K562 (cell line): Measurements from ENCODE around the gene PRELID3B. TPM values are rescaled to one million over a fixed set of nuclear protein-coding genes. Genes with fewer than 3 reads are reported as not detected.

Source experiments
- ARHGAP35 ChIP-seq: fragments of 450-650 bp; IDR thresholded peaks from 2 replicates; pipeline ENCODE4 v1.6.1; 2018; ENCODE audit not compliant: partially characterized antibody
- ATF1 ChIP-seq, 2 experiments: fragments of 450-650 bp in 1 of 2; IDR thresholded peaks; 2 replicates each; pipeline ENCODE4 v1.6.1; 2016; ENCODE audit warnings: missing compliant biosample characterization in 1 of 2, missing genetic modification characterization in 1 of 2
- CBFA2T2 ChIP-seq: fragments of 450-650 bp; conservative IDR thresholded peaks from 2 replicates; pipeline ENCODE4 v1.6.1; 2017; ENCODE audit warnings: mild to moderate bottlenecking
- DACH1 ChIP-seq: fragments of 450-650 bp; IDR thresholded peaks from 2 replicates; pipeline ENCODE4 v1.6.1; 2018; ENCODE audit not compliant: partially characterized antibody
- EP300 ChIP-seq: IDR thresholded peaks from 2 replicates; pipeline ENCODE4 v1.6.1; 2012; ENCODE audit warnings: low read length, improper control_type of control experiment
- GABPB2 ChIP-seq: fragments of 250-450 bp; sonication (Bioruptor Pico); conservative IDR thresholded peaks from 2 replicates; pipeline ENCODE4 v1.5.1; 2021; ENCODE audit warnings: mild to moderate bottlenecking
- KLF13 ChIP-seq: fragments of 450-650 bp; IDR thresholded peaks from 2 replicates; pipeline ENCODE4 v1.6.1; 2016; ENCODE audit warnings: missing genetic modification characterization, low read depth, mild to moderate bottlenecking, missing compliant biosample characterization, moderate library complexity, borderline replicate concordance
- PHF21A ChIP-seq: fragments of 450-650 bp; IDR thresholded peaks from 2 replicates; pipeline ENCODE4 v1.6.1; 2017; ENCODE audit warnings: low read depth, borderline replicate concordance
- PML ChIP-seq: IDR thresholded peaks from 2 replicates; pipeline ENCODE4 v1.6.1; 2012; ENCODE audit warnings: low read length, inconsistent platforms
- PTTG1 ChIP-seq: fragments of 450-650 bp; IDR thresholded peaks from 2 replicates; pipeline ENCODE4 v1.6.1; 2016; ENCODE audit warnings: low read depth, mild to moderate bottlenecking, missing genetic modification characterization, missing compliant biosample characterization
- RAD51 ChIP-seq: fragments of 450-650 bp; IDR thresholded peaks from 2 replicates; pipeline ENCODE4 v1.7.1; 2016; ENCODE audit warnings: low read depth, mild to moderate bottlenecking, borderline replicate concordance
- RBM15 ChIP-seq: fragments of 200-400 bp; formaldehyde crosslinking; IDR thresholded peaks from 2 replicates; pipeline ENCODE4 v1.6.1; 2018; ENCODE audit warnings: mild to moderate bottlenecking, low read length, moderate library complexity; ENCODE audit not compliant: insufficient read depth
- STAT5B ChIP-seq: fragments of 250-450 bp; sonication (Bioruptor Pico); IDR thresholded peaks from 2 replicates; pipeline ENCODE4 v1.8.0; 2021; ENCODE audit warnings: mild to moderate bottlenecking, inconsistent platforms
- ZFPM2 ChIP-seq: fragments of 250-450 bp; sonication (Bioruptor Pico); IDR thresholded peaks from 2 replicates; pipeline ENCODE4 v1.5.1; 2022; ENCODE audit warnings: mild to moderate bottlenecking
- ZNF436 ChIP-seq: fragments of 250-450, 450-650 bp; sonication (Bioruptor Pico); formaldehyde crosslinking; IDR thresholded peaks from 2 replicates; pipeline ENCODE4 v1.7.0; 2020; ENCODE audit warnings: mild to moderate bottlenecking
- ZNF444 ChIP-seq: fragments of 250-450 bp; sonication (Bioruptor Pico); IDR thresholded peaks from 2 replicates; pipeline ENCODE4 v1.4.0; 2020; ENCODE audit warnings: mild to moderate bottlenecking, moderate library complexity
- ZNF778 ChIP-seq: fragments of 450-650 bp; formaldehyde crosslinking; IDR thresholded peaks from 2 replicates; pipeline ENCODE4 v1.4.0; 2020; ENCODE audit warnings: mild to moderate bottlenecking, moderate library complexity
- polyA plus RNA-seq, 8 experiments: library from polyadenylated mRNA; depleted of rRNA in 4 of 8; stranded (reverse) in 5 of 8; unstranded in 3 of 8; fragments of >200 nt; fragmentation: Nextera tagmentation in 2 of 8; fragmentation: Illumina TruSeq in 1 of 8; extraction: Ambion mirVana in 2 of 8; extraction: Trizol in 1 of 8; gene quantifications; 2 replicates each; pipeline versions ENCODE4 v1.2.1 to v1.2.3, GENCODE V29; 2011 to 2014; ENCODE audit warnings: inconsistent platforms in 1 of 8, missing spikeins in 1 of 8
- total RNA-seq, 7 experiments: library from RNA; depleted of rRNA in 6 of 7; stranded (reverse); fragments of >200 nt in 6 of 7; fragmentation: Illumina TruSeq in 2 of 7; extraction: Trizol in 2 of 7; gene quantifications; 2 replicates each; pipeline versions ENCODE4 v1.2.1 to v1.2.3, GENCODE V29; 2011 to 2021; ENCODE audit warnings: low replicate concordance in 1 of 7
- TF ChIP-seq, protein P1 (sequence below): fragments of 450-650 bp; formaldehyde crosslinking; IDR thresholded peaks from 2 replicates; pipeline ENCODE4 v1.4.0; 2020; ENCODE audit warnings: mild to moderate bottlenecking, moderate library complexity
- TF ChIP-seq, protein P2 (sequence below): fragments of 250-450 bp; sonication (Bioruptor Pico); IDR thresholded peaks from 2 replicates; pipeline ENCODE4 v1.4.0; 2020; ENCODE audit warnings: mild to moderate bottlenecking, moderate library complexity
- TF ChIP-seq, protein P3 (sequence below), 3 experiments: fragments of 200-800 bp in 1 of 3; fragments of 250-450 bp in 1 of 3; fragments of 450-650 bp in 1 of 3; sonication (Bioruptor Pico) in 1 of 3; sonication (Bioruptor generic) in 1 of 3; formaldehyde crosslinking in 1 of 3; IDR thresholded peaks; 2 replicates each; pipeline versions ENCODE4 v1.6.1 to v1.8.0; 2016 to 2022; ENCODE audit warnings: mild to moderate bottlenecking in 2 of 3, missing genetic modification characterization in 2 of 3, missing compliant biosample characterization in 1 of 3, moderate library complexity in 1 of 3

PRELID3B gene
- total and polyA plus RNA-seq, 9 of the 15 experiments (the other 6 are each of a cell fraction or from before 2014, with no cell fraction given), result 77.0 to 186 (median 101) TPM

DNA sequence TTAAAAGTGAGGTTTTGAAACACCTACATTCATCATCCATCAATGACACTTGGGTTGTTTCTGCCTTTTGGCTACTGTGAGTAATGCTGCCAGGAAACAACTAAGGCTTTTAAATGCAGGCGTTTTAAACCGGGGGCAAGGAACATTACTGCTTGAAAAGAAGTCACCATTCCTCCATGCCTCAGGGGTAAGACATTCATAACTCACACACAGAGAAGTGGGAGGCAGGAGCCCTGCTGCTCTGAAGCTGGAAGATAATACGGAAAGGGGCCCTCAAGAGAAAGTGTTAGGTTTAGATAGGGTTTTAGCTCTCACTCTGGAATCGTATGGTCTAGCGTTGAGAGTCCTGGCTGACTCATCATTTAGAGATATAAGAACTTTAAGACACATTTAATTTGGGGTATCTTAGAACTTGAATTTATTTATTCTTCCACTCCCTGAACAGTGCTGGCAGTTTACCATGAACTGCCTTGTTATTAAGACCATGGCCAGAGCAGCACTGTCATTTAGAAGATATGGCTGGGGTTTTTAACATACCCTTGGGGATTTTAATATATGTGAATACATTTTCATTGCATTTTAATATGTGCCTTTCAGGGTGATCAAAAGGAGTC lies 21.5 kb downstream of the PRELID3B start (continued):
- TF ChIP-seq, protein P1, sequence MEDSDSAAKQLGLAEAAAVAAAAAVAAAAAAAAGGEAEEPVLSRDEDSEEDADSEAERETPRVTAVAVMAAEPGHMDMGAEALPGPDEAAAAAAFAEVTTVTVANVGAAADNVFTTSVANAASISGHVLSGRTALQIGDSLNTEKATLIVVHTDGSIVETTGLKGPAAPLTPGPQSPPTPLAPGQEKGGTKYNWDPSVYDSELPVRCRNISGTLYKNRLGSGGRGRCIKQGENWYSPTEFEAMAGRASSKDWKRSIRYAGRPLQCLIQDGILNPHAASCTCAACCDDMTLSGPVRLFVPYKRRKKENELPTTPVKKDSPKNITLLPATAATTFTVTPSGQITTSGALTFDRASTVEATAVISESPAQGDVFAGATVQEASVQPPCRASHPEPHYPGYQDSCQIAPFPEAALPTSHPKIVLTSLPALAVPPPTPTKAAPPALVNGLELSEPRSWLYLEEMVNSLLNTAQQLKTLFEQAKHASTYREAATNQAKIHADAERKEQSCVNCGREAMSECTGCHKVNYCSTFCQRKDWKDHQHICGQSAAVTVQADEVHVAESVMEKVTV (CRISPR knock-in tag), result 0 out of 2 replicates have a peak, but pooled peaks have one; percentile 12
- no peak for TF ChIP-seq PHF21A
- TF ChIP-seq DACH1, result no peak
- TF ChIP-seq, protein P2, sequence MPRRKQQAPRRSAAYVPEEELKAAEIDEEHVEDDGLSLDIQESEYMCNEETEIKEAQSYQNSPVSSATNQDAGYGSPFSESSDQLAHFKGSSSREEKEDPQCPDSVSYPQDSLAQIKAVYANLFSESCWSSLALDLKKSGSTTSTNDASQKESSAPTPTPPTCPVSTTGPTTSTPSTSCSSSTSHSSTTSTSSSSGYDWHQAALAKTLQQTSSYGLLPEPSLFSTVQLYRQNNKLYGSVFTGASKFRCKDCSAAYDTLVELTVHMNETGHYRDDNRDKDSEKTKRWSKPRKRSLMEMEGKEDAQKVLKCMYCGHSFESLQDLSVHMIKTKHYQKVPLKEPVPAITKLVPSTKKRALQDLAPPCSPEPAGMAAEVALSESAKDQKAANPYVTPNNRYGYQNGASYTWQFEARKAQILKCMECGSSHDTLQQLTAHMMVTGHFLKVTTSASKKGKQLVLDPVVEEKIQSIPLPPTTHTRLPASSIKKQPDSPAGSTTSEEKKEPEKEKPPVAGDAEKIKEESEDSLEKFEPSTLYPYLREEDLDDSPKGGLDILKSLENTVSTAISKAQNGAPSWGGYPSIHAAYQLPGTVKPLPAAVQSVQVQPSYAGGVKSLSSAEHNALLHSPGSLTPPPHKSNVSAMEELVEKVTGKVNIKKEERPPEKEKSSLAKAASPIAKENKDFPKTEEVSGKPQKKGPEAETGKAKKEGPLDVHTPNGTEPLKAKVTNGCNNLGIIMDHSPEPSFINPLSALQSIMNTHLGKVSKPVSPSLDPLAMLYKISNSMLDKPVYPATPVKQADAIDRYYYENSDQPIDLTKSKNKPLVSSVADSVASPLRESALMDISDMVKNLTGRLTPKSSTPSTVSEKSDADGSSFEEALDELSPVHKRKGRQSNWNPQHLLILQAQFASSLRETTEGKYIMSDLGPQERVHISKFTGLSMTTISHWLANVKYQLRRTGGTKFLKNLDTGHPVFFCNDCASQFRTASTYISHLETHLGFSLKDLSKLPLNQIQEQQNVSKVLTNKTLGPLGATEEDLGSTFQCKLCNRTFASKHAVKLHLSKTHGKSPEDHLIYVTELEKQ (CRISPR knock-in tag), result no peak
- TF ChIP-seq ATF1 (CRISPR knock-in tag; IDR thresholded peaks at IDR 0.05), result no peak
- peak; percentile 44; the same call in 1 of the 2 replicates for TF ChIP-seq ATF1 (tag; IDR thresholded peaks at IDR 0.05)
- TF ChIP-seq EP300, result peak; percentile 96
- no peak for TF ChIP-seq STAT5B
- TF ChIP-seq PML, result peak; percentile 97
- TF ChIP-seq PTTG1 (tag), result no peak
- no peak for TF ChIP-seq ZFPM2
- TF ChIP-seq ZNF778, result no peak
- TF ChIP-seq RAD51, result peak; percentile 15; the same call in 1 of the 2 replicates
- TF ChIP-seq CBFA2T2, result peak; percentile 96
- TF ChIP-seq ARHGAP35, result no peak
- TF ChIP-seq KLF13 (tag), result no peak
- no peak for TF ChIP-seq GABPB2 (CRISPR knock-in tag)
- no peak for TF ChIP-seq RBM15
- TF ChIP-seq, protein P3, sequence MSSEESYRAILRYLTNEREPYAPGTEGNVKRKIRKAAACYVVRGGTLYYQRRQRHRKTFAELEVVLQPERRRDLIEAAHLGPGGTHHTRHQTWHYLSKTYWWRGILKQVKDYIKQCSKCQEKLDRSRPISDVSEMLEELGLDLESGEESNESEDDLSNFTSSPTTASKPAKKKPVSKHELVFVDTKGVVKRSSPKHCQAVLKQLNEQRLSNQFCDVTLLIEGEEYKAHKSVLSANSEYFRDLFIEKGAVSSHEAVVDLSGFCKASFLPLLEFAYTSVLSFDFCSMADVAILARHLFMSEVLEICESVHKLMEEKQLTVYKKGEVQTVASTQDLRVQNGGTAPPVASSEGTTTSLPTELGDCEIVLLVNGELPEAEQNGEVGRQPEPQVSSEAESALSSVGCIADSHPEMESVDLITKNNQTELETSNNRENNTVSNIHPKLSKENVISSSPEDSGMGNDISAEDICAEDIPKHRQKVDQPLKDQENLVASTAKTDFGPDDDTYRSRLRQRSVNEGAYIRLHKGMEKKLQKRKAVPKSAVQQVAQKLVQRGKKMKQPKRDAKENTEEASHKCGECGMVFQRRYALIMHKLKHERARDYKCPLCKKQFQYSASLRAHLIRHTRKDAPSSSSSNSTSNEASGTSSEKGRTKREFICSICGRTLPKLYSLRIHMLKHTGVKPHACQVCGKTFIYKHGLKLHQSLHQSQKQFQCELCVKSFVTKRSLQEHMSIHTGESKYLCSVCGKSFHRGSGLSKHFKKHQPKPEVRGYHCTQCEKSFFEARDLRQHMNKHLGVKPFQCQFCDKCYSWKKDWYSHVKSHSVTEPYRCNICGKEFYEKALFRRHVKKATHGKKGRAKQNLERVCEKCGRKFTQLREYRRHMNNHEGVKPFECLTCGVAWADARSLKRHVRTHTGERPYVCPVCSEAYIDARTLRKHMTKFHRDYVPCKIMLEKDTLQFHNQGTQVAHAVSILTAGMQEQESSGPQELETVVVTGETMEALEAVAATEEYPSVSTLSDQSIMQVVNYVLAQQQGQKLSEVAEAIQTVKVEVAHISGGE (CRISPR knock-in tag; IDR thresholded peaks at IDR 0.05), result peak in 1 of 3 experiments; percentile 67; a peak in 2 of 6 replicates
- peak; percentile 64; the same call in 1 of the 2 replicates for TF ChIP-seq ZNF444 (CRISPR knock-in tag)
- no peak for TF ChIP-seq ZNF436 (CRISPR knock-in tag)
